ENCODE data around the gene MIAT. TPM values are rescaled to one million over a fixed set of nuclear protein-coding genes. Genes with fewer than 3 reads are reported as not detected.

Gene MIAT
- under 0.01 and 0.07 TPM in 2 replicates for total RNA-seq

DNA sequence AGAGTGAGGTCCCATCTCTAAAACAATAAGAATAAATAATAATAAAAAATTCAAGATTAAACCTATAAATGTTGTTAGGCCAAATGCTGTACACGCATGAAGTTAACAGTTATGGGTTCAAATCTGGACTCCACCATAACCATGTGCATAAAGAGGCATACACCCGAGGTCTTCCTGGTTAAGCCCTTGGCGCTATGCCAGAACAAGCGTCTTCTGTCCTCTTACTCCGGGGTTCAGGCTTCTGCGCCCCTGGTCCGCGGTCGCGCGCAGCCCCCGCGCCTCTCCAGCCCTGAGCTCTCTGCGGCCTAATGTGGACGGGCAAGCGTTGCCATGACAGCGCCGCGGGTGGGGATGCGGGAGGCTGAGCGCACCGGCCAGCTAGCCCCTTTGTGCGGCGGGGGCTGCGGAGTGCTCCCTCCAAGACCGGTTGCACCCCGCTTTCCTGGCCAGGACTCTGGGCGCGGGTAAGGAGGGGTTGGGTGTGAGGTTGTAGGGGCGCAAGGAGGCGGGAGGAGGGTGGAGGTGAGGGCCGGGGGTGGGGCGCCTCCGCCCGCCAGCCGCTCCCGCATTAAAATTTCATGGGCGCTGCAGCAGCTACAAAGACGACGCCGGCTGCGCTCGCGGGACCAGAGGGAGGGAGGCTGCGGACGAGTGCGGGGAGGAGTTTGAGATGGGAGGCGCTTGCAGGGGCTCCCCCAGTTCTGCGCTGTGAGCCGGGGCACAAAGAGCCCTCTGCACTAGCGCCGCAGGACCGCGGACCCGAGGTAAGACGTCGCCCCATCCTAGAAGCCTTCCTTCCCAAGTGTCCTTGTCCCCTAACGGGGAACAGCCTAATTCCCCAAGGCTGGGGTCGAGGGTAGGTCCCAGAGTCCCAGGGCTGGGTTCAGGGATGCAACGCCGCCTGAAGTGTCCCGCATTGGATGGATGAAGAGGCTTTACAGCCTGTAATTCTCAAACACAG is at the start of gene MIAT:
Gene MIAT, plus strand, starts transcription at position 698 of the 961 bp plus-strand sequence.

DNA sequence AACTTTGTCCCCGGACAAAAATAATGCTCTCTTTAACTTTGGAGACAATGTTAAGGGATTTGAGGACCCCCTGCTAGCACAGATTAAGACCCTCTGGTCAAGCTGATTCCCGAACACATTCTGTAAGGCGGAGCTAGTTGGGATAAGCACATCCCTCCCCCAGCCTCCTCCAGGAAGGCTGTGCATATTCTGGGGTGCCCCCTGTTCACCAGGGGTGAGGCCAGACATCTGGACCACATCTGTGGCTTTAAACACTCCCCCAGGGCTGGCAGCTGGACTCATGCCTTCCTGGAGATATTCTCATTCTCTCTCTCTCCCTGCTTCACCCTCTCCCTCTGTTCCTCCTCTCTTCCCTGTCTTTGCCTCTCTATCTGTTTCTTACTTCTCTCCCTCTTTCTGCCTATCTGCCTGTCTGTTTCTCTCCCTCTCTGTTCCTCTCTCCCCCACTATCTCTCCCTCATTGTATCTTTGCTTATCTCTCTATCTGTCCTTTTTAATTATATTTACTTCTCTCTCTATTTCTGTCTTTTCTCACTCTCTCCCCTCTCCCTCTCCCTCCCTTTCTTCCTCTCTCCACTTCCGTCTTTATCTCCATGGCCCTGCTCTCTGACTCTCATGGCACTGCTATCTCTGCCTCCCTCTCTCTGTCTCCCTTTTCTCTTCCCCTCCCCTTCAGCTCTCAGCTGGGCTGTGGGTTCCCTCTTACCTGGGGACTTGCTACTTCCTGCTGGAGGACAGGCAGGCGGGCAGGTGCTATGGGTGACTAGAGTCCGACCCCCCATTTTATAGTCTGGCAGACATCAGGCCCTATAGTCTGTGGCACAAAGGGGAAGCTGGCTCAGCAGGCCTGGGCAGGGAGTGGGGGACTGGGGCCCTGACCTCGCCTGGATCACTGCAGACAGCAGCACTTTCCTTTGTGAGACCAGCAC is 39.9 kb upstream of the MIAT start, which contains the start of gene CRYBB1:
Gene CRYBB1, minus strand, starts transcription at position 757 of the 929 bp plus-strand sequence. CDS start 1,708 bp downstream, outside the sequence.

DNA sequence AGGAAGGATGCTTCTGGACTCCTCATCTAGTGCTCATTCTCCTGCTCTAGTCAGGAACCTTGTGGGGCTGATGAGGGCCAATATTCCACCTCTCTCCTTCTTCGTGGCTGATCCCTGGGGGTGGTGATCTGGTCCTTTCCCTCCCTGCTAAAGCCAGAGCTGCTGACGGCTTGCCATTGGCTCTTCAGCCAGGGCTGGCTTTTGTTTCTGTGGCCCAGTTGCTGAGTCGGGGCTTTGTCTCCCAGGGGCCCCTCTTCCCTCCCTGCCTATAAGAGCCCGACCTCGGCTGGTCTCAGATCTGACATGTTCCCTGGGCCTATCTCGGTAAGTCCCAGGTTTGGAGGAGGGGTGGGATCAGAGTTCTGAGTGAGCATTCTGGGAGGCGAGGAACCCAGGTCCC is 35.7 kb upstream of the MIAT start, which contains the start of gene CRYBA4:
Gene CRYBA4, plus strand, starts transcription at position 301 of the 400 bp plus-strand sequence. CDS start 634 bp downstream, outside the sequence.

Other genes with a start within 250 kb of the MIAT start
- 0.87 and 2.5 TPM in 2 replicates for gene ASPHD2, start 228.3 kb upstream of the MIAT start, total RNA-seq
- 20.9 and 24.9 TPM in 2 replicates for gene HPS4, start 173.8 kb upstream of the MIAT start, total RNA-seq
- 20.4 and 31.1 TPM in 2 replicates for gene SRRD, start 173.7 kb upstream of the MIAT start, total RNA-seq
- gene TFIP11, start 145.1 kb upstream of the MIAT start, total RNA-seq, result 26.8 and 29.4 TPM in 2 replicates
- gene TPST2, start 67.5 kb upstream of the MIAT start, total RNA-seq, result 51.1 and 59.3 TPM in 2 replicates
- gene CRYBB1, start 39.6 kb upstream of the MIAT start, total RNA-seq, result not detected in 2 replicates
- not detected in 2 replicates for gene CRYBA4, start 35.6 kb upstream of the MIAT start, total RNA-seq

Data from mammary microvascular endothelial cell (primary cell).